Transverse colon (tissue), 4 donors: ENCODE data around the gene VPS41.

Source experiments
- POLR2A ChIP-seq: fragments of 450-650 bp; IDR thresholded peaks from one replicate; pipeline ENCODE4 v1.6.1; 2016; ENCODE audit warnings: antibody characterized with exemption, mild to moderate bottlenecking, moderate library complexity
- POLR2AphosphoS5 ChIP-seq, 3 donors: sonication (generic); formaldehyde crosslinking; IDR thresholded peaks; one replicate each; pipeline ENCODE4 v1.6.1; 2016; ENCODE audit warnings: antibody characterized with exemption in 3 of 3
- TF ChIP-seq, protein P1 (sequence below), 5 experiments: fragments of 200-600 bp in 3 of 5; fragments of 450-650 bp in 2 of 5; sonication (generic) in 3 of 5; IDR thresholded peaks; 1 replicate in 2 of 5; 2 replicates in 3 of 5; pipeline ENCODE4 v1.5.1; 2016 to 2017; ENCODE audit warnings: antibody characterized with exemption in 5 of 5, inconsistent platforms in 3 of 5, mild to moderate bottlenecking in 2 of 5, moderate library complexity in 1 of 5

DNA sequence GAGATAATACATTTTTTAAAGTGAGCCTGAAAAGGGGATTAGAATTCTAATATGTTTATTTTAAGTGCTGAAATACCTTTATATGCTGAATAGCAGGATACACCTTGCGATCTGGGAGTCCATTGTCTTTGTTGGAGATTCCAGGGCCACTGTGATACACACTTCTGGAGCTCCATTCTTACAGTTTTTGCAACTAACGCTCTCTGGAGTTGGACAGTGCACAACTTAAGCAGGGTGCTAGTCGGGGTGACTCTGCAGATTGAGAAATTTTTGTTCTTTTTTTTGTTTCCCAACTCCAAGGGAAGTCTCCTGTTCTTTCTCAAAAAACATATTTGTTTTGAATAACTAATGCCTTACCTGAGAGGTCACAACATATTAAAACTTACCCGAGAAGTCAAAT lies 45.0 kb upstream of the VPS41 start:
- TF ChIP-seq, protein P1, sequence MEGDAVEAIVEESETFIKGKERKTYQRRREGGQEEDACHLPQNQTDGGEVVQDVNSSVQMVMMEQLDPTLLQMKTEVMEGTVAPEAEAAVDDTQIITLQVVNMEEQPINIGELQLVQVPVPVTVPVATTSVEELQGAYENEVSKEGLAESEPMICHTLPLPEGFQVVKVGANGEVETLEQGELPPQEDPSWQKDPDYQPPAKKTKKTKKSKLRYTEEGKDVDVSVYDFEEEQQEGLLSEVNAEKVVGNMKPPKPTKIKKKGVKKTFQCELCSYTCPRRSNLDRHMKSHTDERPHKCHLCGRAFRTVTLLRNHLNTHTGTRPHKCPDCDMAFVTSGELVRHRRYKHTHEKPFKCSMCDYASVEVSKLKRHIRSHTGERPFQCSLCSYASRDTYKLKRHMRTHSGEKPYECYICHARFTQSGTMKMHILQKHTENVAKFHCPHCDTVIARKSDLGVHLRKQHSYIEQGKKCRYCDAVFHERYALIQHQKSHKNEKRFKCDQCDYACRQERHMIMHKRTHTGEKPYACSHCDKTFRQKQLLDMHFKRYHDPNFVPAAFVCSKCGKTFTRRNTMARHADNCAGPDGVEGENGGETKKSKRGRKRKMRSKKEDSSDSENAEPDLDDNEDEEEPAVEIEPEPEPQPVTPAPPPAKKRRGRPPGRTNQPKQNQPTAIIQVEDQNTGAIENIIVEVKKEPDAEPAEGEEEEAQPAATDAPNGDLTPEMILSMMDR (IDR thresholded peaks at IDR 0.05) = no peak
- TF ChIP-seq POLR2AphosphoS5 (IDR thresholded peaks at IDR 0.05) = no peak
- no peak for TF ChIP-seq POLR2A
